ACC112 (cell line): ENCODE results near the gene C9orf50.

Source experiments
- H2AFZ ChIP-seq: fragments of 200-600 bp; sonication (generic); one replicate; pipeline ENCODE4 v1.6.0; 2017; ENCODE audit warnings: antibody characterized with exemption, low read length; ENCODE audit not compliant: unreplicated experiment
- H3K27ac ChIP-seq: fragments of 200-600 bp; sonication (generic); 2 replicates; pipeline ENCODE4 v1.5.1; 2014; ENCODE audit warnings: low read depth, mild to moderate bottlenecking, antibody characterized with exemption, low read length, moderate library complexity
- H3K27me3 ChIP-seq: fragments of 200-600 bp; sonication (generic); 2 replicates; pipeline ENCODE4 v1.6.1; 2014; ENCODE audit warnings: mild to moderate bottlenecking, antibody characterized with exemption, low read length, moderate library complexity, mixed read lengths; ENCODE audit not compliant: insufficient read depth
- H3K36me3 ChIP-seq: fragments of 200-600 bp; sonication (generic); 2 replicates; pipeline ENCODE4 v1.6.1; 2016; ENCODE audit warnings: mild to moderate bottlenecking, antibody characterized with exemption, low read length, moderate library complexity, mixed read lengths; ENCODE audit not compliant: insufficient read depth
- H3K4me1 ChIP-seq: fragments of 200-600 bp; sonication (generic); one replicate; pipeline ENCODE4 v1.6.1; 2016; ENCODE audit warnings: low read length, mixed read lengths; ENCODE audit not compliant: insufficient read depth, unreplicated experiment, control insufficient read depth
- H3K4me3 ChIP-seq: fragments of 200-600 bp; sonication (generic); 2 replicates; pipeline ENCODE4 v1.5.1; 2014; ENCODE audit warnings: mild to moderate bottlenecking, low read depth, low read length
- H3K79me2 ChIP-seq: fragments of 200-600 bp; sonication (generic); one replicate; pipeline ENCODE4 v1.6.0; 2016; ENCODE audit warnings: low read length; ENCODE audit not compliant: control insufficient read depth, unreplicated experiment, insufficient read depth

The C9orf50 gene

DNA sequence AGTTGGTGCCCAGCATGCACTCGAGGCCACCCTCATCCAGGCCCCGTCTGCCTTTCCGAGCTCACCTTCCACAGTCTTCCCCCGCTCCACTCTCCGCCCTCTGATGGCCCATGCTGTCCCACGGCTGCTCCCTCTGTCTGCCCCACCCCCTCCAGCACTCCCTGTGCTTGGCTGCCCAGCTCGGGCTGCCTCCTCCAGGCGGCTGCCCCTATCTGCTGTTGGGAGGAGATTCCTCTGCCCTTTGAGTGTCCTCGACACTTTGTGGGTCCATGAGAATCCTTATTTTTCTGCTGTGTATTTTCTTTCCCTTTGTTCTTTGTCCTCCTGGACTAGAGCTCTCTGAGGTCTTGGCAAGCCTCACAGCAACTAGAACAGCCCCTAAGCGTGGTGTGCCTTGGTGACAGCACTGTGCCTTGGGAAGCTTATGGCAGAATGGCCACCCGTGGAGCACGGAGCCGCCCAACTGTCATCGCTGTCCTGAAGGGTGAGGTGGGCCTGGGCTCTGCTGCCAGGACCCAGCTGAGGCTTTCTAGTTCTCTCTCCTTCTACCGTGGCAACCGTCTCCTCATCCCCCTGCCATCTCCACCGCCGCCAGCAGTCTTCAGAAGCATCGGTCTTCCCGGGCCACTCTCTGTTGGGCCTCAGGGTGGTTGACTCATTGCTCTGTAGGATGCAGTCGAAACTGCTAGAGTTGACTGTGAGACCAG lies 10.2 kb upstream of the C9orf50 start:
- H3K4me1 ChIP-seq: peaks cover 47% of the 10 kb centered on the region
- no peak overlapping the region for H3K27ac ChIP-seq
- H3K36me3 ChIP-seq: peaks cover 25% of the 10 kb centered on the region; the same call in 1 of the 2 replicates
- H3K27me3 ChIP-seq: no peaks in the 10 kb centered on the region
- H3K4me3 ChIP-seq: no peak overlapping the region
- H3K79me2 ChIP-seq: peaks cover 92% of the 10 kb centered on the region
- H2AFZ ChIP-seq: no peak overlapping the region

- Histone ChIP-seq H3K79me2 (peaks cover 83% of the 10 kb centered on the region), H2AFZ (no peak overlapping the region), H3K27ac (no peak overlapping the region), H3K4me1 (peaks cover 47% of the 10 kb centered on the region), H3K4me3 (no peak overlapping the region; the same call in 1 of the 2 replicates), H3K27me3 (no peaks in the 10 kb centered on the region), H3K36me3 (peaks cover 14% of the 10 kb centered on the region; the same call in 1 of the 2 replicates)
These were observed 8.4 kb upstream of the C9orf50 start for GRCh38 chr9:129629251-129629820.

DNA sequence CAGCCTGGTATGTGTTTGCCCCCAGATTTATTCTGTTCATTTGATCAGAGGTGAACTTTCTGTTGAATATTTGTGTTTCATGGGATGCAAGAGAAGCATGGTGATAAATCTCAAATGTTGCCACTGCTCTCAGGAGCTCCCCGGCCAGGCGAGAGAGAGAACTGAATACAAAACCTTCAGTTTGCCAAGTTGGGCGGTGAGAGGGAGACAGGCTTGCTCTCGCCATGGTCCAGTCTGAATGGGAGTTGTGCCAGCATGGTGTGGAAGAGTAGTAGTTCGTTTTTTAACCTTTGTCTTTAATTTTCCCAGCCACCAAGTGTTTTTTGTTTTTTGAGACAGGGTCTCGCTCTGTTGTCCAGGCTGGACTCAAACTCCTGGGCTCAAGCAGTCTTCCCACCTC lies 7.8 kb upstream of the C9orf50 start:
- H3K4me3 ChIP-seq: peak overlapping the region; percentile 86
- peaks cover 77% of the 10 kb centered on the region for H3K79me2 ChIP-seq
- H3K4me1 ChIP-seq: peaks cover 47% of the 10 kb centered on the region
- H3K36me3 ChIP-seq: peaks cover 9% of the 10 kb centered on the region; the same call in 1 of the 2 replicates
- H3K27ac ChIP-seq: no peak overlapping the region
- no peak overlapping the region for H2AFZ ChIP-seq
- H3K27me3 ChIP-seq: no peaks in the 10 kb centered on the region

DNA sequence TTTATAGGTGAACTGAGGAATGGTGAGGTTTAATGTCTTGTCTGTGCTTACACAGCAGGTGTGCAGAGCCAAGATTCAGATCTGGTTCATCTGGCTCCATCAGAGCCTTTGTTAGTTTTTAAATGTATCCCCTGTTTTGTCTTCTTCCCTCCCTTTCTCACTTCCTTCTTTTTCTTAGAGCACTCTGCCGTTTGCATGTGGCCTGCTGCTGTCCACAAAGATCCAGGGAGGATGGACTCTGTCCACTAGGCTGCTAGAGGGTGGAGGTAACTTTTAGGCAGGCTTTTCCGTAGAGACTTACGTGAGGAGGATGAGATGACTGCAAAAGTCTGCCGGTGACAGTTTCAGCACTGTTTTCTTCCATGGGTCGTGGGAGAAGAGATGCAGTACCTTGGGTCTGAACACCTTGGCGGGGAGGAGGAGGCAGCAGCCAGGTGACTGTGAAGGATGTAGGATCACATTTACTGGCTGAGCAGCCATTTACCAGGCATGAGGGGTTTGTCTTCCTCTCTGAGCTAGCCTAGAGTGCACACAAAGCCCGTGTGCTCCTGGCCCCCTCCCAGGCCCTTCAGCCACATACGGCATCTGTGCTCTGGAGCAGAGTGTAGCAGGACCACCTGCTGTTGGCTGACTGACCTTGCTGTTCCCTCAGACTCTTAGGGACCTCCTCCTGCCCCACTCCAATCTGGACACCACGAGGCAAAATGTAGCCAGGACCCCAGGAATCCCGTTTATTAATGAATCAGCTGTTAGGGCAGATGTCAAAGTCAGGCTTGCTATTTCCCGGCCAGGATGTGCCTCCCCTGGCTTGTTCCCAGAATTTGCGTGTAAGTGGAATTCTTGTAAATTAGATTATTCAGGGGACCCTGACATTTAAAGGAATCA lies 6.9 kb upstream of the C9orf50 start:
- Histone ChIP-seq H3K4me3 (peak overlapping the region; percentile 86), H2AFZ (no peak overlapping the region), H3K36me3 (0 out of 2 replicates have a peak, but pooled peaks cover 2% of the 10 kb centered on the region), H3K79me2 (peaks cover 68% of the 10 kb centered on the region), H3K4me1 (peaks cover 52% of the 10 kb centered on the region), H3K27ac (peak overlapping the region; percentile 79), H3K27me3 (no peaks in the 10 kb centered on the region)

DNA sequence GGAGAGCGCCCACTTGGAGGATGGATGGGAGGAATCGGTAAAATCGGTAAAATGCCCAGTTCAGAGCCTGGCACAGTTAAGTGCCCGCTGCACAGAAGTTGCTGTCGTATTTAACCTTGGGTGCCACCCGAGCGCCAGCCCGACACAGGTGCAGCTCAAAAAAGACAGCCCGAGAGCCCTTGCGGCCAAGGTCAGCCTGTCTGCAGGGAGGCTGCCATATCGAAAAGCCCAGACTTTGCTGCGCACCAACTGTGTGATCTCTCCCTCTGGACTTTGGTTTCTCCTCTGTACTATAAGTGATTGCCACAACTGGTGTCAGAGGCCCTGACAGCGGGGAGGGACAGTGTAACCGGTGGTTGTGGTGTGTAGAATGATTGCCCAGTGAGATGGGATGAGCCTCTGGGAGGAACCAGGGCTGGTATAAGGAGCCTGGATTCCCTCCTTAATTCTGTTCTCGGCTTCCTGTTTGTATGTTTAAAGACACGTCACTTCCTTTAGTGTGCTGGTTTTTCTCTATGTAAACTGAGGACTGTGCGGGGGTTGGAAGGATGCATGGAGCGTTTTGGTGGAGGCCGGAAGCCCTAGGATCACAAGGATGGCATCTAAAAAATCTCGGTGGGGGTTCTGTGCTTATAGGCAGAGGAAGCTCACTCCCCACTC lies 5.9 kb upstream of the C9orf50 start:
- Histone ChIP-seq H2AFZ (no peak overlapping the region), H3K36me3 (no peaks in the 10 kb centered on the region), H3K27me3 (no peaks in the 10 kb centered on the region), H3K27ac (peak overlapping the region; percentile 79), H3K4me3 (peak overlapping the region; percentile 86), H3K79me2 (peaks cover 57% of the 10 kb centered on the region), H3K4me1 (peaks cover 42% of the 10 kb centered on the region)

DNA sequence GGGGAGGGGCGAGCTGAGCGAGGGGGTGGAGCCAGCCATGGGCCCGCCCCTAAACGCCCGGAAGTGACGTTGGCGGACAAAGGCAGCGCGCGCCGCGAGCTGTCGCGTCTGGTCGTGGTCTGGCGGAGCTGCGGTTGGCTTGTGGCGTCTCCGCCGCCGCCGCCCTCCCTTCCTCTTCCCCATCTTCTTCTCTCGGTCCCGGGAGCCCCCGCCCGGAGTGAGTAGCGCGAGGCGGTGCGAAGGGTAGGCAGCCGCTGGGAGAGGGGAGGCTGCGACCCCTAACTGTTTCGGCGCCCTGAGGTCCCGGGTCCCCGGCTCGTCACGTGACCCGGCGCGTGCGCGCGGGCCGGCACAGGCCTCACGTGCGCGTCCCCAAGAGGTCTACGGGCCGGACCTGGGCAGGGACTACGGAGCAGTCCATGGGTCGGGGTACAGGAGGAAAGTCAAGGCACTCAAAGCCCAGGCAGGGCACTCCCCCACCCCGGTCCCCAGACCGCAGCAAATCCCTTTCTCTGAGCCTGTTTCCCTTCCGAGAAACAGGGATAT lies 5.3 kb upstream of the C9orf50 start, which contains the start of gene NTMT1:
Gene NTMT1, plus strand, starts transcription at position 85 of the 546 bp plus-strand sequence. CDS start 6,541 bp downstream, outside the sequence.
- peaks cover 36% of the 10 kb centered on the region for H3K4me1 ChIP-seq
- no peaks in the 10 kb centered on the region for H3K27me3 ChIP-seq
- peak within 1 kb of the TSS; percentile 64 for H2AFZ ChIP-seq
- peak within 1 kb of the TSS; percentile 79 for H3K27ac ChIP-seq
- no peaks in the 10 kb centered on the region for H3K36me3 ChIP-seq
- H3K4me3 ChIP-seq: peak within 1 kb of the TSS; percentile 86
- peaks cover 51% of the 10 kb centered on the region for H3K79me2 ChIP-seq

DNA sequence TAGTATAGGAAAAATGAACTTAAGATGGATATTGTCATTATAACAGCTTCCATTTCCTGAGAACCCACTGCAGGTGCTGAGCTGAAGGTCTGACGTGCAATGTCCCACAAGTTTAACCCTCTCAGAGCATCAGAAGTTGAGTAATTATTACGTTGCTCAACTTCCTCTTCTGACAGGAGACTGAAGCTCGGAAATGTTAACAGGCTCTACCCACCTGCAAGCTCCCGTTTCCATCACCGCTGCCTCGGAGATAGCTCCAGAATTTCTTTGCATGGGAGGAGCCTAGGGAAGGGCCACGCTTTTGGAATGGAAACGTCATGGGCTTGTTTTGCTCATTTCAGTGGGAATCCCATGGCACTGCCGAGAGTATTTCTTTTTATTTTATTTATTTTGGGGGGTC lies 4.0 kb upstream of the C9orf50 start:
- H3K79me2 ChIP-seq: peaks cover 39% of the 10 kb centered on the region
- H3K36me3 ChIP-seq: no peaks in the 10 kb centered on the region
- no peak overlapping the region for H3K27ac ChIP-seq
- H3K27me3 ChIP-seq: no peaks in the 10 kb centered on the region
- H3K4me3 ChIP-seq: no peak overlapping the region
- H3K4me1 ChIP-seq: peaks cover 27% of the 10 kb centered on the region
- no peak overlapping the region for H2AFZ ChIP-seq

GRCh38 chr9:129624168-129624759 lies 3.4 kb upstream of the C9orf50 start:
- H3K4me3 ChIP-seq: no peak overlapping the region
- peaks cover 27% of the 10 kb centered on the region for H3K4me1 ChIP-seq
- no peaks in the 10 kb centered on the region for H3K27me3 ChIP-seq
- H3K79me2 ChIP-seq: peaks cover 33% of the 10 kb centered on the region
- H2AFZ ChIP-seq: no peak overlapping the region
- peak overlapping the region; percentile 52; the same call in 1 of the 2 replicates for H3K27ac ChIP-seq
- no peaks in the 10 kb centered on the region for H3K36me3 ChIP-seq

GRCh38 chr9:129623331-129623730 lies 2.4 kb upstream of the C9orf50 start:
- Histone ChIP-seq H3K27me3 (no peaks in the 10 kb centered on the region), H3K4me3 (no peak overlapping the region)

More at GRCh38 chr9:129623331-129623730, 2.4 kb upstream of the C9orf50 start:
- peaks cover 23% of the 10 kb centered on the region for H3K79me2 ChIP-seq
- no peaks in the 10 kb centered on the region for H3K36me3 ChIP-seq
- H3K27ac ChIP-seq: peak overlapping the region; percentile 52
- H3K4me1 ChIP-seq: peaks cover 18% of the 10 kb centered on the region
- H2AFZ ChIP-seq: no peak overlapping the region
